Central memory CD4-positive, alpha-beta T cell (primary cell): ENCODE results near the gene ARHGAP15.

Experiments used
- DNase-seq: peaks from one replicate; pipeline ENCODE4 v3.0.0; 2022

The ARHGAP15 gene

DNA sequence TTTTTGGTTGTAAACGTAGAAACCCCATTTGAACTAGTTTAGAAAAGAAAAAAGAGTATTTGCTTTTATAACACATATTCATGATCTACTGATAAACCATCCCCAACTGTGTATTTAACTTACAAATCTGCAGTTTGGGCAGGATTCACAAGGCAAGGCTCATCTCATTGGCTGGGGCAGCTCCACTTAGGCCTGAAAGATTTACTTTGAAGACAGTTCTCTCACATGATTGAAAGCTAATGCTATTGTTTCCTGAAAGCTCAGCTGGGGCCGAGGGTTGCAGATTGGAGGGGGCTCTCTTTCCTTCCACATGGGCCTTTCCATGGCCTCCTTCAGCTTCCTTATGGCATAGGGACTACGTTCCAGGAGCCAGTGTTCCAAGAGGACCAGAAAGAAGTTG, 47.4 kb downstream of the ARHGAP15 start:
- DNase-seq: peak; percentile 12

DNA sequence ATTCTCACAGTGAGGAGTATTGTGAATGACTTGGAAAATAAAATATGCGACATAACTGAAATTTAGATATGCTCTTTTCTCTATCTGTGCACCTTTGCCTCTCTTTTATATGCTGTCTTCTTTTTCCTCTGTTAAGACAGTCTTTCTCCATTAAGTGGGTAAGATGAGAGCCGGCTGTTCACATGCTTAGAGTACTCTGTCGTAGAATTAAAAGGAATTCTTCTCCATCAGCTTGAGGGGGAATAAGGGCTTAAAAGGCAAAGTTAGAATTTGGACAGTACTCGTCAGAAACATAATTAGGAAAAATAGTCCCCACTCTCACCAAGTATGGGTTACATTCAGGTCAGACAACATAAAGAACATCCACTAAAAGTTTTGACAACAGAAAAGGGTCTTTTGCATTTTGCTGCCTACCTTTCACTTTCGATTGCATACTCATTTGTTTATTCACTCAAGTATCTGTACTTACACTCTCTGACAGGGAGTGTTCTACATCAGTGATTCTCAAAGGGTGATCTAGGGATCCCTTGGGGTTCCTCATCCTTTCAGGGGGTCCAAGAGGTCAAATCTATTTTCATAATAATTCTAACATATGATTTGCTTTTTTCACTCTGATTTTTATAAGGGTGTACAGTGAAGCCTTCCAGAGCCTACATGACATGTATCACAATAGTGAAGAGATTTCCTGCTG, 48.0 kb downstream of the ARHGAP15 start:
- DNase-seq: peak; percentile 3

DNA sequence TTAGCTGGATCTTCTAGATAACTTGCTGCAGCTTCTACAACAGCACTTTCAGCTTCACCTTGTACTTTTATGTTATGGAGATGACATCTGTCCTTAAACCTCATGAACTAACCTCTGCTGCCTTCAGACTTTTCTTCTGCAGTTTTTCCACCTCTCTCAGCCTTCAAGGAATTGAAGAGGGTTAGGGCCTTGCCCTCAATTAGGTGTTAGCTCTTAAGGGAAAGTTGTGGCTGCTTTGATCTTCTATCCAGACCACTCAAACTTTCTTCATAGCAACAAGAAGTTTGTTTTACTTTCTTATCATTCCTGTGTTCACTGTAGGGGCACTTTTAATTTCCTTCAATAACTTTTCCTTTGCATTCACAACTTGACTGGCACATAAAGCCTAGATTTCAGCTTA, 52.3 kb downstream of the ARHGAP15 start:
- no peak for DNase-seq

DNA sequence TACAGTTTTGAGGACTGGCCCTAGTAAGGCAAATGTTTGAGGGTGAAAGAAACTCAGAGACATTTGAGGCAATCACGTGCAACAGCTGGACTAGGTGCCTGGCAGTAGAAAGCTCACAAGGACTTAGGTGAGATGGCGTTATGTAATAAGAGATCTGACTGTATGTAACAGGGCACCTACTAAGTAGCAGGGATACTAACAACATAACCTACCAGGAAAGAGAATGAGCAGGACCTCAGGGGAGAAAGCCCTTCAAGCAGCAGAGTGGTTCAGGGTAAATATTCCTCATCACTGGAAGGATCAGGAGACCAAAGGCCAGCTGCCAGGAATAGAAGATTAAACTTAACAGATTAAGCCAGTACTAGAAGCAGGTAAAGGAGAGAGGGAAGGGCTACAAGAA, 53.4 kb downstream of the ARHGAP15 start:
- no peak for DNase-seq

DNA sequence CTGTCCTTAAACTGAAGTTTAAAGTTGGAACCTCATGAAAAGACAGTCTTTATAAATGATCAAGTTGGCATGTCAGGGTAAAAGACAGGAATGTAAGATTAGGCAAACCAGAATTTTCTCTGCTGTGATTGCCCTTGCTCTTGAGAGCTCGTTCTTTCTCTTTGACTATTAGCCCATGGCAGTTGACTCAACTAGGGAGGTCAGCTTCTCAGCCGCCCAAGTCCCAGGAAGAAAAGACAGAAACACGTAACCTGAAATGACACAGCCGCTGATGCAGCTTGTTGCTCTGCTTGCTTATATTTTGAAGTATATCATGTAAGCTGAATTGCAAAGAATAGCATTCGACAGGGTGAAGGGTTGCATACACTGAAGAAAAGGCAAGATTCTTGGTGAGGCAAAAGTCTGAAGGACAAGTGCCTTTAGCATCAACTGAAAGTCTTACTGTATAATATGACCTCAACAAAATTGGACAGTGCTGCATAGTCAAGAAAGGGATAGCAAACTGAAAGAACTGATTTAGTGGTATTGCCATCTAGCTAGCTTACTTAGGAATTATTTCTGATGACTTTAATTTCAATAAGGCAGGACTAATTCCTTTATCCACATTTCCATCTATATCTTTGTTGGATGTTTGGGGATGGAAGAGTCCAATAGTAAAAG, 54.7 kb downstream of the ARHGAP15 start:
- no peak for DNase-seq

DNA sequence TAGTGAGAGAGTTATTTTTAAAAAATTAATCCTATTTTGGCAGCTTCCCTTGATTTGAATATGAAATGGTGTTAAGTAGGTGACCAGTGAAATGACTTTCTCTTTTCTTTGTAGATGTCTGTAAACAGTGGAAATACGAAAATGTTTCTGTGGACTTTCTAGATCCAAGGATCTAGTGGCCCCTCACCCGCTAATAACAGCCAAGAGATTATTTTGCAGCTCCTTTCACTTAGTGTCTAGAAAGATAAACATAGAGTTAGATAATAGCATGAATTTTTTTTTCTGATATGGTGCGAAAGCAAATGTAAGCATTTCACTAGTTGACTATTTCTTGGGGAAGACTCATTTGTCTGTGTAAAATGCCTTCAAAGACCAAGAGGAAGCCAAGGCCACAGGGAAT, 57.7 kb downstream of the ARHGAP15 start:
- no peak for DNase-seq

DNA sequence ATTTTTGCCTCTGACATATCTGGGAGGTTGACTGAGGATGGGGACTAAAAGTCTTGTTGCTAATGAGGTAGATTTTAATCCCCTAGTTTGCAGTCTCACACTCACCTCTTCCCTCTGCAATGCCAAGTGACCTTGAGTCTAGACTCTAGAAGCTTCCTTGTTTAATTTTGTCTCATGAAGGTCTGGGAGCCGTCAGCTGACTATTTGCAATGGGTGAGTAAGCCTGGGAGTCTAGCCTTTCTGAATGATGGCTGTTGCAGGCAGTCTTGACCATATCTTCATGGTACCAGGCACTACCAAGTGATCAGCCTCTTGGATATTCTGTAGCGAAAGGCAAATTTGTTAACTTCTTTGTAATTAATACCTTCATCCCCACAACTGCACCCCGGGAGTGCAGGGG, 61.2 kb downstream of the ARHGAP15 start:
- DNase-seq: no peak

DNA sequence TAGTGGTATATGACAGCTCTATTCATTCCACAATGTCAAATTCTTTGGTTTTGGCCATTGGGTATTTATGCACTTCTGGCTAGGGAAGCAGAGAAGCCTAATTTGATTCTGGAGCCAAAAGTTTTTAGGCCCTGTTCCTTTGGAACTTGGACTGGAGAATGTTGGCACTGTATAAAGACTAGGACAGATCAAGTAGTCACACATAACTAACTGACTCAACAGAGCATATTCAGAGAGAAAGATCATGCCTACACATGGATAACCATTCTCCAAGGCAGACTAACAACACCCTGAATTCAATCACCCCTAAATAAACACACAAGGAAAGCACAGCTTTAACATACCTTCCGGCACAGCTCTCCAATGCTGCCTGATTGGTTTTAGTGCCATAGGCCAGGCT, 62.9 kb downstream of the ARHGAP15 start:
- DNase-seq: no peak

DNA sequence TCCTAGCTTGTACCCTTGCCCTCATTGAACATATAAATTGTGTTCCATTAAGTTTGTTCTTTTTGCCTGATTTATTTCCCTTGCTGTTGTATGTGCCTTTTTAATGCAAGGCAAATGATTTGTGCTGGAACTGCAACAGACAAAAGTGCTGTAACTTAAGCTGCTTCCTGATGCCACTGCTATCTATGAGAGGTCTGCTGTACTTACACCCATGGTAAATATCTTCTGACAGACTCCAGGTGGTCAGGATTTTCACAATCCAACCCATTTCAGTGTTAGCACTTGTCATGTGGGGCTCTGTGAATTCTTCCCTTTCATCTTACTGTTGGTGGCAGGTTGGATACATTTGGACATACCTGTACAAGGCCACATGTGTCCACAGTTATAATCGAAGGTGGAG, 63.5 kb downstream of the ARHGAP15 start:
- no peak for DNase-seq

DNA sequence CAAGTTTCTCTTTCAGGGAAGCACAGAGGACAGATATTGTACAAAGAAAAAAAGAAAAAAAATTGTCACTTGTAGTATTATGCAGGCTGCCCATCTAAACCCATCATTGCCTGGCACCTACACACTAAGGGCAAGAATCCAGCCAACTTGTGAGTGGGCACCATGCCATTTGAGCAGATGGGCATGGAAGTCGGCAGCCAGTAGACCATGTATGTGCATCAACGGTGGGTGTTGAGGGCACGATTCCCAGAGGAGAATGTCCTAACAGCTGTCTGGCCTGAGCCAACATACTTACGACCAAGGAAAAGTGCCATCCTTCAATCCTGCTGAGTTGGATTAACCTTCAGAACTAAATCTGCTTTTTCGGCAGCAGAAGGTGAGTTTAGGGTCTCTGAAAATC, 63.9 kb downstream of the ARHGAP15 start:
- no peak for DNase-seq

DNA sequence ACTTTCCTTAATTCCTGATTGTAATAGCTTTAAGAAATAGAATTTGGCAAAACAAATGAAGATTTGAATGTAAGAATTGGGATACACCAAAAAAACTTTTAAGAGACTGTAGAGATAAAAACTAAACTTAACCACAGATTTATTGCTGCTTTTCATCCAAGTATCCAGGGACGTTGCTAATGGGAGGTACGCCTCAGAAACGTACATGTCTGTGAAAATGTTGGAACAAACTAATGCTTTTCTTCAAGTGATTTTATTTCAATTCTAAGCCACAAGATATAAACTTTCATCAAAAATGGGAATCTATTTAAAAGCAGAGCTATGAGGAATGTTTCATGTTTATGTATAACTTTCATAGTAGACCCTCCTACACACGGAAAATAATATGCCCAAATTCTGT, 66.3 kb downstream of the ARHGAP15 start:
- no peak for DNase-seq

DNA sequence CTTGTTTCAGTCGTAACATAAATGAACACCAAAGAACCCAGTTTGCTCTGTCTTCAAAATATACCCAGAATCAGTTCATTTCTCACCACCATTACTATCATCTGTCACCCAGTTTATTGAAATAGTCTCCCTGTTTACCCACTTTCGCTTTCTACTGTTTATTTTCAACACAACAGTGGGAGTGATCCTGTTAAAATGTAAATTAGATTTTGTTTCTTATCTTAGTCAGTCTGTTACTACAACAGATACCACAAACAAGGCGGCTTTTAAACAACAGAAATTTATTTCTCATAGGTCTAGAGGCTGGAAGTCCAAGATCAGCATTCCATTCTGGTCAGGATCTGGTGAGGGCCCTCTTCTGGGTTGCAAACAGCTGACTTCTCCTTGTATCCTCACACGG, 74.8 kb downstream of the ARHGAP15 start:
- DNase-seq: no peak

DNA sequence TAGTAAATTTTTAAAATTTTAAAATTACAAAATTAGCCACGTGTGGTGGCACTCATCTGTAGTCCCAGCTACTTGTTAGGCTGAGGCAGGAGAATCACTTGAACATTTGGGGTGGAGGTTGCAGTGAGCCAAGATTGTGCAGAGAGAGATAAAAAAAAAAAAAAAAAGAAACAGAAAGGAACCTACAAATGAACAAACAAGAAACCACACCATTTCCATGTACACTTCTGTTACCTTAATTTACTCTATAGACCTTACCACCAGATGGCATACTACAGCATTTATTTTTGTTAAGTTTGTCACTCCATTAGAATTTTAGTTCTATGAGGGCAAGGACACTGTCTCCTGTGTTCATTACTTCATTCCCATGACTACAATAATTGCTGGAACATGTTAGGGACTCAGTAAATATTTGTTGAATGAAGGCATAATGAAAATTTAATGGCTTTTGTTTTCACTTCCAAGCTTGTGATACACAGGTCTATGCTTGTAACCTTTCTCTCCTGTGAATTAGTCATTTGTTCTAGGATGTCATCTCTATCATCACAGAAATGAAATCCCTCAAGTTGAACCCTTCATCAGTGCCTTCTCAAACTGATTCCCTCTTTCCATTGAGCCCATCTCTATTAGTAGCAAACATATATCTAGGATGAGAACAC, 76.0 kb downstream of the ARHGAP15 start:
- DNase-seq: peak; percentile 47

DNA sequence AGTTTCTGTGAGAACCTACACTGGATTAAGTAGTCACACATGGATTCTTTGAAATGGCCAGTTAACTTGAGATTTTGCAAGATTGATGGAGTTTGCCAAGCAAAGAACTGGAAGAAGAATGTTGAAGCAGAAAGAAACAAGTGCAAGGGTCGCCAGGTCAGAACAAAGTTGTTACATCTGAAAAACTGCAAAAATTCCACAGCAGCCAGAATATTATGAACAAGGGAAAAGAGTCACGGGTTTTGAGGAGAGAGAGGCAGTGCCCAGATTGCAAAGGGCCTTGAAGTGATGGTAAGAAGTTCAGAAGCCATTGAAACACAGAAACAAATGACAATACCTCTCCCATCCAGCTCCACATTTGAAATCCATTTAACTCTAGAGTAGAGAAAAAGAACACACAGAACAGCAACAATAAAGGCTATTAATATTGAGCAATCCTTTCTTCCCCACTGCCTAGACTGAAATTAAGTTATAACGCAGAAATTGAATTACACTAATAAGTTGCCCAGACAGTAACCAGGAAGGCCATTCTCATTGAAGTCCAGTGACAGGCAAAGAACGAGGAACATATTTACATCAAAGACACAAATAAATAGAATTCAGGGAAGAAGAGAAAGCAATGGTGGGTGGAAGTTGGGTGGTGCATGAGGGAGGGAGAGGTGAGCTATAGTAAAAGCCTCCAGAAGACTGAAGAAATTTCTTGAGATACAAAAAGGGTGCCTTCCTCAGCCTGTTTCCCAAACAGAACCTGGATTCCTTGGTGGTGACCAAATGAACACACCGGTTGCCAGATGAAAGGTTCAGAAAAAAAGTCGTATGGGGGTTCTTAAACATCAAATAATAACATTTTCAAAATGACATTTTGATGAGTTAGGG, 80.6 kb downstream of the ARHGAP15 start:
- no peak for DNase-seq

DNA sequence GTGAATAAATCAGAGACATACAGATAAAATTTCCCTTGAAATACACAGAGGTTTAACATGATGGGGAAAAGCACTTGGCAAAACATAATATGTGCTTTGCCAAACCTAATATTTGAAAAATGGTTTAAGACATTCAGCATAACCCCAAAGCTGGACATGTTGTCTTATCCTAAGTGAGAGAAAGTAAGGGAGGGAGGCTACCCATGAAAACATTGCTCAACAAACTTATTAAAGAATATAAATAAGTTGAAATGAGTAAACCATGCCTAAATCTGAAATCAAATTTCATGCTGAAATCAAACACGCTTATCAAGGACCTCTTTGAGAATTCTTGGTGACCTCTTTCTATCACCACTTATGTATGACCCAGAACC, 81.2 kb downstream of the ARHGAP15 start:
- no peak for DNase-seq

DNA sequence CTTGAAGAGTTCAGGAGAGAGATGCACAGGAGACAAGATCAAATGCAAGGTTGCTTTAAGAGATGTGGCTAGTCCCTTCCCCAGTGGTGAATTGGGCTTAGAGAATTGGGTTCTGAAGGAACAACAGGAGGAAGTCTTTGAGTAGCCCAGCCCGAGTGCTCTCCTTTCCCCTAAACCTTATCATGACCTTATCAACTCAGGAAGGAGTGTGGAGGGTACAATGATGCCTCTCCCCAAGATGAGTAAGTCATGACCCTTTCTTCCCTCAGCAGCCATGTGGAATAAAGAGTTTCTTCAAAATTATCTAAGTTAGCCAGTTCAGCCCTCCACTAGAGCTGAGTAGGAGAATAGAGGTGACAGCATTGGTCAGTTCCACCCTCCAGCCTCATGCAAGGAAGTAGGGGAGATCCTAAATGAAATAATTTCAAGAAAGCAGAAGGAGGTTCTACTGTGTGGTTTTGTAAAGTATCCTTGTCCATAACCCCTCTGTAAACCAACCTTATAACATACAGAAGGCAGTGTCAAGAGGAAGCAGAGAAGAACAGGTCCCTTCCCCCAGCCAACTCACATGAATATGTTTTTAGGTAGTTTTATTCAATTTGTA, 88.4 kb downstream of the ARHGAP15 start:
- DNase-seq: no peak

DNA sequence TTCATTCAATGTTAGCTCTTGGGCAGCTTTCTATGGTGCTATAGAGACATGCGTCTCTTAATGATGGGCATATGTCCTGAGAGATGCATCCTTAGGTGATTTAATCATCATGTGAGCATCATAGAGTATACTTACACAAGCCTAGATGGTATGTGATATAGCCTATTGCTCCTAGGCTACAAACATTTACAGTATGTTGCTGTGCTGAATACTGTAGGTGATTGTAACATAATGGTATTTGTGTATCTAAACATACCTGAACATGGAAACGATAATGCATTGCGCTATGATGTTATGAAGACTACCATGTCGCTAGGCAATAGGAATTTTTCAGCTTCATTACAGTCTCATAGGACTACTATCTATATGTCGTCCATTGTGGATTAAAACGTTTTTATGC, 89.4 kb downstream of the ARHGAP15 start:
- DNase-seq: no peak

DNA sequence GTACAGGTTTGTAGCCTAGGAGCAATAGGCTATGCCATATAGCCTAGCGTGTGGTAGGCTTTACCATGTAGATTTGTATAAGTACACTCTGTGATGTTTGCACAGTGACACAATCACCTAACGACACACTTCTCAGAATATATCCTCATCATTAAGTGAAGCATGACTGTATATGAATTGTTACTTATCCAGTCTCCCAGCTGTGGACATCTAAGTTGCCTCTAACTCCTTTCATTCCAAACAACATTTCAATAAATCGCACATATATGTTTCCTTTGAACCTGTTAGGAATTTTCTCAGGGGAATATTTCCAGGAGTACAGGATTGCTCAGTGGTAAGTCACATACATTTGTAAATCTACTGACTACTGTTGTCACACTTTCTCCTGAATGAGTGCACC, 90.0 kb downstream of the ARHGAP15 start:
- no peak for DNase-seq

DNA sequence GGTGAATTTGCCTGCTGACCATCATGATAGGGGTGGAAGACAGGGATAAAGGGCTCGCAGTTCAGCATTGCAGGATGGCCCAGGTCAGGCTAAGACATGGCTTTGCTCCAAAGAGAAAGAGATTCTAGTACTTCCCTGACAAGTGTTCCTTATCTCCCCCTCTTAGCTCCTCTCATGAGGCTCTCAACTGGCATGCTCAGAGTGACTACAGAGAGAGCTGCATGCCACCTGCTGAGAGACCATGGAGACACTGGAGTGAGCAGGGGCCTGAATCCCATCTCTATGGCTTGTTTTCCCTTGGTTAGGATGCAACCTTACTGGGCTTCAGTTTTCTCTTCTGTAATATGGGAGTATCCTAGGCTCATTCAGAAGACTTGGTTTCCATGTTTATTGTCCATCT, 94.3 kb downstream of the ARHGAP15 start:
- no peak for DNase-seq

DNA sequence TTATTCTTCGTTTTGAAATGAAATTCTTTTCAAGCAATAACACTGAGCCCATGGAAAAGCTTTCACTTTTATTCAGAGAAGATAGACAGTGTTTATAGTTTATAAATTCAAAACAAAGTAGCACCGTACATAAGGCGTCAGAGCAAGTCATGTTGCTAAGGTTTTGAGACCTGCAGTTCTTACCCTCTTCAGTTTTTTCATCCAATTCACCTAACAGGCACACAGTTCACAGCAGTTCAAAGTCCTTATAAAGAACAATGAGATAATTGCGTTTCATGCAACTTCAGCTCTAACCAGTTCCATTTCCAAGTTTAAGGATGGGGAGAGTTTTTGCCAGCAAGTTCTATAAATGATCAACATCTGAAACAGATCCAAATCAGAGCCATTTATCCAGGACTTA, 96.7 kb downstream of the ARHGAP15 start:
- no peak for DNase-seq

DNA sequence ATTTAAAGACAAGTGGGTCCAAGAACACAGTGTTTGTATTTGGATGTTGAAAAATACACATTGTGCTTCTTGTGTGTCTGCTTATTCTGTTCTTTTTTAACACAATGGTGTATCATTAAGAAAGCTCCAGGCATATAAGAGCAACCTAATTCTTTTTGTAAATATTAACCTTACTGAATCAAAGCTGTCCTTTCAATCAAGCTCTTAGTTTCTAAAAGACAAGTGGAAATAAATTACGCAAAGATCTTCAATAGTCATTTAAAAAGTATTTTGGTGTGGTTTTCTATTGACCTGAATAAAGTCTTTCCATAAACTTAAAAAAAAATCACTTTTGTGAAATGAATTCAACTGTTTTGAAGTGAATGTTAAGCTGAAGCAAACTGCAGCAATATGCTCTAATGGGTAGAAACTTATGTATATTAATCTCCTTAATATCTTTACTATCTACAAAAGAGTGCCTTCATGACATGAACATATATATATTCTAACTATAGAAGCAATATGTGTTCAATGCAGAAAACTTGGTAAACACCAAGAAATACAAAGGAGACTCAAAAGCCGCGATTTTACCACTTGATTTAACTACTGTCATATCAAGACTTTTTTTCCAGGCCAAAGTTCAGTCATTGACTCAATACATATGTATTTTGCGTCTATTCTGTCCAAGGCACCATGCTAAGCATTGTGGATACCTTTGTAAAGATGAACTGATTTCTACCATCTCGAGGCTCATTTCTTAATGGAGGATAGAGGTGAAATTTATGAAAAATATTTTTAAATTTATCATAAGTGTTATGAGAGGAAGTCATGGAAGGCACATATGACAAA, 97.7 kb downstream of the ARHGAP15 start:
- DNase-seq: no peak

DNA sequence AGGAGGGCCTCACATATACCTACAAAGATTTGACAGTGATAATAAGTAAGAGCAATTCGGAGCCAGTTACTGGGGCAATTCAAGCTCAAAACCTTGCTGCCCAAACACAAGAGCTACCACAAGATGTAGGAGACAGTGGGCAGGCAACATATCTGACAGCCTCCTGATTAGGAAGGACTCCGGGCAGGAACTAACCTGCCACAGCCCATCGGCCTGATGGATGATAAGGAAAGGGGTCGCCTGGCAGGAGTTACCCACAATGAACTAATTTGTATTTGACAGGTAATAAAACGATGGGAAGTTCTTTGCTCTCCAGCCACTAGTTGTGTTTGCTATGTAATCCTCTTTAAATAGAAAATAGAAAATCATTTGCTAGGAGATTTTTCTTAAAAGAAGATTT, 100.2 kb downstream of the ARHGAP15 start:
- no peak for DNase-seq
